Measurements from ENCODE around the gene SEMA5A. TPM values are rescaled to one million over a fixed set of nuclear protein-coding genes. Genes with fewer than 3 reads are reported as not detected.

SEMA5A gene
- total RNA-seq, 1 donor from 2014 or later = 31.9 TPM

DNA sequence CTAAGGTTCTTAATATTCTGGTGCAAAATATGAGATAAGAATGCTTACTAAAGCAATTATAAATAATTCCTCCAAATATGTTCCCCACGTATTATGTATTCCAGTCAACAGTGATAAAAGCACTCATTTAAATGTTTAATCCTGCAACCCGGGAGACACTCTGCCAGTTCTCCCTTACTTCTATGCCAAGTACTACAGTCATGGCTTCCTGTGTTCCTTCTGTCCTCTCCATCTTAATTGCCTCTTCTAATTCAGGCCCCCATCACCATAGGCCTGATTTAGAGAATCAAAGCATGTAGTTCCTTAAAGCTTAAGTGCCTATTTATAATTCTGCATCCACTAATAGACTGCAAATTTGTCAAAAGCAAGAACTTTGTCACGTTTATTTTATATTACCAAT, 474.8 kb downstream of the SEMA5A start:
- Mint-ChIP-seq H3K27ac (ENCODE audit: unreplicated experiment) (no peak overlapping the region), H3K36me3 (ENCODE audit: low read depth) (peaks cover 9% of the 10 kb centered on the region), H3K4me3 (no peak overlapping the region), H3K9me3 (no peaks in the 10 kb centered on the region), H3K4me1 (peaks cover 4% of the 10 kb centered on the region), H3K27me3 (ENCODE audit: low read depth) (no peaks in the 10 kb centered on the region)
- DNase-seq (ENCODE audit: low read depth, low spot score) = no peak
- TF ChIP-seq CTCF (conservative IDR thresholded peaks at IDR 0.05) = no peak

GRCh38 chr5:9069650-9070049, 476.2 kb downstream of the SEMA5A start:
- Mint-ChIP-seq H3K27me3 (ENCODE audit: low read depth) (no peaks in the 10 kb centered on the region), H3K9me3 (no peaks in the 10 kb centered on the region), H3K4me1 (peaks cover 6% of the 10 kb centered on the region), H3K4me3 (no peak overlapping the region), H3K36me3 (ENCODE audit: low read depth) (peaks cover 13% of the 10 kb centered on the region), H3K27ac (ENCODE audit: unreplicated experiment) (no peak overlapping the region)
- no peak for DNase-seq (ENCODE audit: low read depth, low spot score)
- no peak for TF ChIP-seq CTCF (conservative IDR thresholded peaks at IDR 0.05)

- no peak for DNase-seq (ENCODE audit: low read depth, low spot score)
- Mint-ChIP-seq H3K36me3 (ENCODE audit: low read depth) (peaks cover 31% of the 10 kb centered on the region), H3K27me3 (ENCODE audit: low read depth) (no peaks in the 10 kb centered on the region), H3K4me3 (no peak overlapping the region), H3K4me1 (peaks cover 6% of the 10 kb centered on the region), H3K9me3 (no peaks in the 10 kb centered on the region), H3K27ac (ENCODE audit: unreplicated experiment) (no peak overlapping the region)
- TF ChIP-seq CTCF (conservative IDR thresholded peaks at IDR 0.05) = no peak
Observed at GRCh38 chr5:9067154-9067553, 478.7 kb downstream of the SEMA5A start.

GRCh38 chr5:9066349-9066748, 479.5 kb downstream of the SEMA5A start:
- Mint-ChIP-seq H3K4me3 (no peak overlapping the region), H3K27me3 (ENCODE audit: low read depth) (no peaks in the 10 kb centered on the region), H3K27ac (ENCODE audit: unreplicated experiment) (no peak overlapping the region)

DNA sequence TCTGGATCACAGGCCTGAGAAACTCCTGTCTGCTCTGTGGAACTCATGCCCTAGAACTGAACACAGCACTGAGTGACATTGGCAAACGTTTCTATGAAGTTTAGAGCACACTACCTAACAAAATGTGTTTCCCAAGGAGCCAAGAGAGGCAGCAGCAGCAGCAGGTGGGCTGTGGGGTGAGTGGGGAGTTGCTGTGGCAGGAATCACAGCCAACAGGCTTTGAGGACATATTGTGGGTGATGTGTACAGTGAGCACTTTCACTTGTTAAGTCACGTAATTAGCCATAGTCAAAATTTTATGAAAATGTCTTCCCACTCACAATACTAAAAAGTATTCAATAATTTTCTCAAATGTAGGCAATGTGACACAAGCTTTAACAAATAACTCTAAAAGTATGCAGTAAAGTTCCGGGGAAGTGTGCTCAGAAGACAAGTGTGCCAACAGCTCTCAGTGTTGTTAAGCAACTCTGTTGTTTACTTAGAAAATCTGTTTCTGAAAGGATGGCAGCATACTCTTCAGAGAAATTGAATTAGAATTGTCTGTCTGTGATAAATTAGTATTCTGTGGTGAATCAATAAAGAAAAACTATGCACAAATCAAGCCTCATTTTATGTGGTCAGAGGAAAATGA, 482.1 kb downstream of the SEMA5A start:
- Mint-ChIP-seq H3K4me3 (no peak overlapping the region), H3K4me1 (peaks cover 9% of the 10 kb centered on the region), H3K9me3 (no peaks in the 10 kb centered on the region), H3K36me3 (ENCODE audit: low read depth) (peaks cover 40% of the 10 kb centered on the region), H3K27ac (ENCODE audit: unreplicated experiment) (no peak overlapping the region), H3K27me3 (ENCODE audit: low read depth) (no peaks in the 10 kb centered on the region)
- DNase-seq (ENCODE audit: low read depth, low spot score) = no peak
- TF ChIP-seq CTCF (conservative IDR thresholded peaks at IDR 0.05) = no peak

More at GRCh38 chr5:9066349-9066748, 479.5 kb downstream of the SEMA5A start:
- H3K4me1 Mint-ChIP-seq = peaks cover 6% of the 10 kb centered on the region
- H3K36me3 Mint-ChIP-seq (ENCODE audit: low read depth) = peaks cover 35% of the 10 kb centered on the region
- DNase-seq (ENCODE audit: low read depth, low spot score) = no peak
- TF ChIP-seq CTCF (conservative IDR thresholded peaks at IDR 0.05) = no peak
- H3K9me3 Mint-ChIP-seq = no peaks in the 10 kb centered on the region

All from neural crest cell (in vitro differentiated cells).